ENCODE results near the gene PARD6B. TPM values are rescaled to one million over a fixed set of nuclear protein-coding genes. Genes with fewer than 3 reads are reported as not detected.

PARD6B gene
- total and polyA plus RNA-seq, 2 of the 13 experiments (the other 11 are each of a cell fraction or from before 2014, with no cell fraction given) = 6.9 to 22.2 TPM

GRCh38 chr20:50694379-50695134 is 36.8 kb upstream of the PARD6B start (continued):
- no peak for TF ChIP-seq ZNF503 (CRISPR knock-in tag; IDR thresholded peaks at IDR 0.05)
- TF ChIP-seq ZBTB7A (CRISPR knock-in tag; IDR thresholded peaks at IDR 0.05) = 0 out of 2 replicates have a peak, but pooled peaks have one; percentile 26
- no peak for TF ChIP-seq PRPF4 (IDR thresholded peaks at IDR 0.05; ENCODE audit: low read depth, low read length, poor library complexity, severe bottlenecking)
- no peak for TF ChIP-seq NFYB (CRISPR knock-in tag; IDR thresholded peaks at IDR 0.05)
- no peak for TF ChIP-seq ZGPAT (CRISPR knock-in tag; IDR thresholded peaks at IDR 0.05)
- TF ChIP-seq NFE2L2 (IDR thresholded peaks at IDR 0.05; ENCODE audit: low read length) = no peak
- TF ChIP-seq ZNF564 (CRISPR knock-in tag; IDR thresholded peaks at IDR 0.05) = no peak
- no peak for TF ChIP-seq ATF3 (CRISPR knock-in tag; IDR thresholded peaks at IDR 0.05)
- no peak for TF ChIP-seq FLYWCH1 (CRISPR knock-in tag; IDR thresholded peaks at IDR 0.05)
- TF ChIP-seq KLF15 (CRISPR knock-in tag; IDR thresholded peaks at IDR 0.05; ENCODE audit: borderline replicate concordance) = no peak
- TF ChIP-seq HNF4G (IDR thresholded peaks at IDR 0.05; ENCODE audit: borderline replicate concordance, low read depth, low read length) = peak; percentile 33; the same call in 1 of the 2 replicates
- no peak for TF ChIP-seq HNF4G (CRISPR knock-in tag; IDR thresholded peaks at IDR 0.05; ENCODE audit: borderline replicate concordance, low read depth)
- no peak for TF ChIP-seq ISX (CRISPR knock-in tag; conservative IDR thresholded peaks at IDR 0.05)
- TF ChIP-seq ZNF777 (CRISPR knock-in tag; IDR thresholded peaks at IDR 0.05) = no peak
- no peak for TF ChIP-seq SNAPC4 (CRISPR knock-in tag; IDR thresholded peaks at IDR 0.05)
- TF ChIP-seq LBX2 (CRISPR knock-in tag; IDR thresholded peaks at IDR 0.05; ENCODE audit: borderline replicate concordance) = no peak
- TF ChIP-seq ZBTB7B (CRISPR knock-in tag; IDR thresholded peaks at IDR 0.05) = 0 out of 2 replicates have a peak, but pooled peaks have one; percentile 53
- TF ChIP-seq ZNF513 (CRISPR knock-in tag; conservative IDR thresholded peaks at IDR 0.05) = no peak

All from HepG2 (cell line).